PC-9 (cell line): Measurements from ENCODE around the gene IL34. TPM values are rescaled to one million over a fixed set of nuclear protein-coding genes. Genes with fewer than 3 reads are reported as not detected.
"Not testable (repeated sequence)": the region's sequence is repeated elsewhere in the genome, so short reads cannot be mapped to it uniquely, and the experiment has no call there.

ENCODE experiments used
- BruUV-seq: library from RNA; stranded (reverse); fragments of 400-500 nt; replicated peaks from 2 replicates; lab custom pipeline; 2021; lab: Mats Ljungman, UMichigan
- CTCF ChIA-PET: fragments of 300-600 bp; sonication (Branson Sonifier 250); formaldehyde crosslinking; loops from one replicate; lab custom pipeline; 2022; ENCODE audit warnings: antibody characterized with exemption; lab: Charles Lee
- POLR2A ChIA-PET: fragments of 300-600 bp; sonication (Branson Sonifier 250); formaldehyde crosslinking; loops from one replicate; lab custom pipeline; 2022; ENCODE audit warnings: antibody characterized with exemption; ENCODE audit not compliant: unreplicated experiment; lab: Charles Lee
- DNase-seq, 2 experiments: peaks; one replicate each; pipeline versions ENCODE4 v3.0.0 to v3.0.0-alpha.2; 2015 to 2022; ENCODE audit warnings: mixed read lengths in 1 of 2
- H2AFZ ChIP-seq: fragments of 200-600 bp; sonication (generic); 2 replicates; pipeline ENCODE4 v1.8.1; 2017; ENCODE audit warnings: antibody characterized with exemption
- H3F3A ChIP-seq: fragments of 200-600 bp; sonication (generic); 2 replicates; pipeline ENCODE4 v1.8.1; 2017; ENCODE audit warnings: antibody characterized with exemption, mild to moderate bottlenecking, low read depth; ENCODE audit not compliant: insufficient read depth
- H3K27ac ChIP-seq: fragments of 200-600 bp; sonication (generic); 2 replicates; pipeline ENCODE4 v1.6.1; 2016; ENCODE audit warnings: mixed run types
- H3K27me3 ChIP-seq: fragments of 200-600 bp; sonication (generic); 2 replicates; pipeline ENCODE4 v1.6.1; 2016; ENCODE audit warnings: low read depth, mixed run types; ENCODE audit not compliant: insufficient read depth
- H3K36me3 ChIP-seq: fragments of 200-600 bp; sonication (generic); 2 replicates; pipeline ENCODE4 v1.6.1; 2016; ENCODE audit warnings: low read depth, mixed run types
- H3K4me1 ChIP-seq: fragments of 200-600 bp; sonication (generic); replicated peaks from 2 replicates; pipeline ENCODE4 v1.6.1; 2016; ENCODE audit warnings: mixed run types; ENCODE audit not compliant: insufficient read depth
- H3K4me2 ChIP-seq: fragments of 200-600 bp; sonication (generic); 2 replicates; pipeline ENCODE4 v1.6.1; 2017; ENCODE audit warnings: mixed run types
- H3K4me3 ChIP-seq: fragments of 200-600 bp; sonication (generic); 2 replicates; pipeline ENCODE4 v1.6.1; 2016; ENCODE audit warnings: mixed run types
- H3K79me2 ChIP-seq: fragments of 200-600 bp; sonication (generic); 2 replicates; pipeline ENCODE4 v1.6.1; 2017; ENCODE audit warnings: low read depth, mixed run types
- H3K9me2 ChIP-seq: fragments of 200-600 bp; sonication (generic); 2 replicates; pipeline ENCODE4 v1.8.1; 2017; ENCODE audit warnings: mild to moderate bottlenecking; ENCODE audit not compliant: insufficient read depth
- H3K9me3 ChIP-seq: fragments of 200-600 bp; sonication (generic); 2 replicates; pipeline ENCODE4 v1.8.1; 2016; ENCODE audit warnings: low read depth; ENCODE audit not compliant: insufficient read depth
- H4K20me1 ChIP-seq: fragments of 200-600 bp; sonication (generic); 2 replicates; pipeline ENCODE4 v1.8.1; 2017; ENCODE audit not compliant: insufficient read depth
- CTCF ChIP-seq: fragments of 200-600 bp; sonication (generic); conservative IDR thresholded peaks from 2 replicates; pipeline ENCODE4 v1.6.1; 2017; ENCODE audit warnings: mixed run types, antibody characterized with exemption, mild to moderate bottlenecking, moderate library complexity
- EZH2 ChIP-seq: fragments of 200-600 bp; sonication (generic); IDR thresholded peaks from 2 replicates; pipeline ENCODE4 v1.8.0; 2017; ENCODE audit warnings: antibody characterized with exemption, low read depth
- intact Hi-C: fragments of 100-400 bp; cut with micrococcal nuclease; formaldehyde crosslinking; loops from one replicate; pipeline ENCODE4 v1.10.0; 2022; ENCODE audit not compliant: unreplicated experiment
- total RNA-seq: library from RNA; stranded (reverse); gene quantifications from 2 replicates; pipeline ENCODE4 v1.2.3, GENCODE V29; 2021

The IL34 gene
- total RNA-seq, 1 experiment from 2014 or later, result not detected

- Histone ChIP-seq H3K27me3 (no peaks in the 10 kb centered on the region), H3K36me3 (no peaks in the 10 kb centered on the region), H3K9me3 (no peaks in the 10 kb centered on the region), H3K9me2 (no peaks in the 10 kb centered on the region), H2AFZ (no peak overlapping the region), H3F3A (peaks cover 2% of the 10 kb centered on the region; the same call in 1 of the 2 replicates), H3K79me2 (no peaks in the 10 kb centered on the region), H3K4me2 (no peak overlapping the region), H3K4me1 (no peaks in the 10 kb centered on the region), H4K20me1 (no peaks in the 10 kb centered on the region), H3K27ac (no peak overlapping the region), H3K4me3 (no peak overlapping the region)
- CTCF ChIA-PET, result no interaction called here
- no peak for TF ChIP-seq CTCF
- TF ChIP-seq EZH2, result no peak
- POLR2A ChIA-PET, result no interaction called here
- BruUV-seq, result no TSS peak
- DNase-seq, result no peak
- intact Hi-C loops, result no loop called here
Measured at GRCh38 chr16:70642633-70643032, 3.7 kb upstream of the IL34 start.

- H4K20me1 ChIP-seq, CTCF ChIA-PET, intact Hi-C loops, H2AFZ ChIP-seq, POLR2A ChIA-PET, DNase-seq, H3F3A ChIP-seq, H3K27ac ChIP-seq, H3K9me3 ChIP-seq, H3K4me1 ChIP-seq, H3K36me3 ChIP-seq, H3K4me3 ChIP-seq, H3K4me2 ChIP-seq, BruUV-seq, H3K79me2 ChIP-seq, H3K27me3 ChIP-seq, H3K9me2 ChIP-seq: not testable (repeated sequence)
Measured at GRCh38 chr16:70643264-70643663, 3.1 kb upstream of the IL34 start.

- CTCF ChIA-PET, result no interaction called here
- no TSS peak for BruUV-seq
Measured at GRCh38 chr16:70644763-70645597, 1.4 kb upstream of the IL34 start.

More at GRCh38 chr16:70644763-70645597, 1.4 kb upstream of the IL34 start:
- Histone ChIP-seq H3K27me3 (no peaks in the 10 kb centered on the region), H4K20me1 (no peaks in the 10 kb centered on the region), H3K4me2 (no peak overlapping the region), H3K4me1 (no peaks in the 10 kb centered on the region), H3K36me3 (no peaks in the 10 kb centered on the region), H3K79me2 (no peaks in the 10 kb centered on the region), H2AFZ (no peak overlapping the region), H3K27ac (no peak overlapping the region), H3F3A (peaks cover 7% of the 10 kb centered on the region; the same call in 1 of the 2 replicates), H3K9me3 (no peaks in the 10 kb centered on the region), H3K4me3 (no peak overlapping the region), H3K9me2 (no peaks in the 10 kb centered on the region)
- POLR2A ChIA-PET, result no interaction called here
- TF ChIP-seq EZH2 (no peak), CTCF (no peak)
- intact Hi-C loops, result no loop called here
- no peak for DNase-seq
